ENCODE data around the gene ACOT9. TPM values are rescaled to one million over a fixed set of nuclear protein-coding genes. Genes with fewer than 3 reads are reported as not detected.

ACOT9 gene
- total and polyA plus RNA-seq, 2 experiments from 2014 or later = 28.5 to 34.3 TPM

DNA sequence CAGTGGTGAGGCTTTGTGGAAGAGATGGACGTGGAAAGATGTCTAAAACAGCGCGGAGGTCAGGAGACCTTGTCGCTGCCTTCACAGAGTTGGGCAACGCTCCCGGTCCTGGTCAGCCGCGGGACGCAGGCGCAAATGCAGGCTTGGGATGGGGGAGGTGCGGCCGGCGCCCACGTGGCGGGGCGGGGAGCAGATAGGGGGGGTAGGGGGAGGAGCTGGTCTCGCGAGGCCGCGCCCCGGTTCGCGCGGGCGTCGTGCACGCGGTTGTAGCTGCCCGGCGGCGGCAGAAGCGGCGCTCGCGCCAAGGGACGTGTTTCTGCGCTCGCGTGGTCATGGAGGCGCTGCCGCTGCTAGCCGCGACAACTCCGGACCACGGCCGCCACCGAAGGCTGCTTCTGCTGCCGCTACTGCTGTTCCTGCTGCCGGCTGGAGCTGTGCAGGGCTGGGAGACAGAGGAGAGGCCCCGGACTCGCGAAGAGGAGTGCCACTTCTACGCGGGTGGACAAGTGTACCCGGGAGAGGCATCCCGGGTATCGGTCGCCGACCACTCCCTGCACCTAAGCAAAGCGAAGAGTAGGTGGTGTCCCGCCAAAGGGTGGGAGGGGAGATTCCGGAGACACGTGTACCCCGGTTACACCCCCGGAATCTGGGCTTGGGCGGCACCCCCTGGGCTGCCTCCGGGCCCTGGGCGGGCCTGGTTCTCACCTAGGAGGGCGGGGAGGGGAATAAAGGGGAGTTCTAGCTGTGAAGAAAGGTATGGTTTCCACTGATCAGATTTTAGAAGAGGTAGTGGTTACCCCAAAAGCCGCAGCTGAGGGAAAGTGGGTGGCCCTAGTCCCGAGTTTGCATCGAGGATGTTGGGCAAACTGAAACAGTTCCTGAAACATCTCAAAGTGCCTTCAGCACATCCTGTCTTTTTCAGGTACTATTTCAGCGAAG, 75.6 kb downstream of the ACOT9 start, which contains the start of gene PRDX4 (continued):
- no peak for TF ChIP-seq JUNB (IDR thresholded peaks at IDR 0.05; ENCODE audit: unreplicated experiment)

DNA sequence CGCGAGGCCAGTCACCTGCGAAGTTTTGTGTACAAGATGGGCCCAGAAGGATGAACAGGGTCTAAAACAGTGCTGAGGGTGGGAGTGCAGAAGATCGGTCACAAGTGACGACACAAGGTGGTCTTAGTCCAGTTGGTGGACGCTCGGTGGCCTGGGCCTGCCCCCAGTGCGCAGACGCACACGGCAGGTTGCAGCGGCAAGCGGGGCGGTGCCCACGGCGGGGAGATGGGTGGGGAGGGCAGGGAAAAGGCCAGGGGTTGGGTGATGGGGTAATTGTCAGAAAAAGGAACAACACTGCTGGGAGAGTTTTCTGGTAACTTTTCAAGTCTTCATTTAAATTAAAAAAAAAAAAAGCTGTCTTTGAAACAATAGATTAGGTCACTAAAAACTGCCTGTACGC, 76.8 kb downstream of the ACOT9 start:
- Histone ChIP-seq H3F3A (replicated peaks; ENCODE audit: low read depth) (no peaks in the 10 kb centered on the region), H3K27me3 (ENCODE audit: insufficient read depth) (no peaks in the 10 kb centered on the region), H3K4me2 (no peak overlapping the region), H3K4me3 (no peak overlapping the region), H3K79me2 (replicated peaks; ENCODE audit: insufficient read depth) (peaks cover 21% of the 10 kb centered on the region), H3K4me1 (ENCODE audit: insufficient read depth) (peaks cover 6% of the 10 kb centered on the region), H4K20me1 (replicated peaks; ENCODE audit: insufficient read depth) (no peaks in the 10 kb centered on the region), H3K36me3 (ENCODE audit: insufficient read depth) (no peaks in the 10 kb centered on the region), H2AFZ (no peak overlapping the region), H3K27ac (ENCODE audit: low read depth) (no peak overlapping the region), H3K9me2 (ENCODE audit: insufficient read depth) (0 out of 2 replicates have a peak, but pooled peaks cover 5% of the 10 kb centered on the region)
- H3K4me3 Mint-ChIP-seq = 0 out of 3 replicates have a peak overlapping the region, but pooled peaks have one; percentile 78
- no peaks in the 10 kb centered on the region for H3K27me3 Mint-ChIP-seq (ENCODE audit: insufficient read depth, low read depth, poor library complexity)
- ATAC-seq (no peak), DNase-seq (ENCODE audit: low spot score) (no peak)
- peaks cover 15% of the 10 kb centered on the region for H3K4me1 Mint-ChIP-seq
- H3K27ac Mint-ChIP-seq = no peak overlapping the region
- H3K9me3 Mint-ChIP-seq = no peaks in the 10 kb centered on the region
- H3K36me3 Mint-ChIP-seq (ENCODE audit: low read depth) = no peaks in the 10 kb centered on the region; the same call in 2 of the 3 replicates
- no peak for TF ChIP-seq STAT1 (IDR thresholded peaks at IDR 0.05; ENCODE audit: unreplicated experiment)
- TF ChIP-seq CREB1 (CRISPR knock-in tag; IDR thresholded peaks at IDR 0.05; ENCODE audit: low read depth) = no peak
- TF ChIP-seq, protein P1, sequence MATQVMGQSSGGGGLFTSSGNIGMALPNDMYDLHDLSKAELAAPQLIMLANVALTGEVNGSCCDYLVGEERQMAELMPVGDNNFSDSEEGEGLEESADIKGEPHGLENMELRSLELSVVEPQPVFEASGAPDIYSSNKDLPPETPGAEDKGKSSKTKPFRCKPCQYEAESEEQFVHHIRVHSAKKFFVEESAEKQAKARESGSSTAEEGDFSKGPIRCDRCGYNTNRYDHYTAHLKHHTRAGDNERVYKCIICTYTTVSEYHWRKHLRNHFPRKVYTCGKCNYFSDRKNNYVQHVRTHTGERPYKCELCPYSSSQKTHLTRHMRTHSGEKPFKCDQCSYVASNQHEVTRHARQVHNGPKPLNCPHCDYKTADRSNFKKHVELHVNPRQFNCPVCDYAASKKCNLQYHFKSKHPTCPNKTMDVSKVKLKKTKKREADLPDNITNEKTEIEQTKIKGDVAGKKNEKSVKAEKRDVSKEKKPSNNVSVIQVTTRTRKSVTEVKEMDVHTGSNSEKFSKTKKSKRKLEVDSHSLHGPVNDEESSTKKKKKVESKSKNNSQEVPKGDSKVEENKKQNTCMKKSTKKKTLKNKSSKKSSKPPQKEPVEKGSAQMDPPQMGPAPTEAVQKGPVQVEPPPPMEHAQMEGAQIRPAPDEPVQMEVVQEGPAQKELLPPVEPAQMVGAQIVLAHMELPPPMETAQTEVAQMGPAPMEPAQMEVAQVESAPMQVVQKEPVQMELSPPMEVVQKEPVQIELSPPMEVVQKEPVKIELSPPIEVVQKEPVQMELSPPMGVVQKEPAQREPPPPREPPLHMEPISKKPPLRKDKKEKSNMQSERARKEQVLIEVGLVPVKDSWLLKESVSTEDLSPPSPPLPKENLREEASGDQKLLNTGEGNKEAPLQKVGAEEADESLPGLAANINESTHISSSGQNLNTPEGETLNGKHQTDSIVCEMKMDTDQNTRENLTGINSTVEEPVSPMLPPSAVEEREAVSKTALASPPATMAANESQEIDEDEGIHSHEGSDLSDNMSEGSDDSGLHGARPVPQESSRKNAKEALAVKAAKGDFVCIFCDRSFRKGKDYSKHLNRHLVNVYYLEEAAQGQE (IDR thresholded peaks at IDR 0.05; ENCODE audit: unreplicated experiment) = no peak
- TF ChIP-seq, protein P2, sequence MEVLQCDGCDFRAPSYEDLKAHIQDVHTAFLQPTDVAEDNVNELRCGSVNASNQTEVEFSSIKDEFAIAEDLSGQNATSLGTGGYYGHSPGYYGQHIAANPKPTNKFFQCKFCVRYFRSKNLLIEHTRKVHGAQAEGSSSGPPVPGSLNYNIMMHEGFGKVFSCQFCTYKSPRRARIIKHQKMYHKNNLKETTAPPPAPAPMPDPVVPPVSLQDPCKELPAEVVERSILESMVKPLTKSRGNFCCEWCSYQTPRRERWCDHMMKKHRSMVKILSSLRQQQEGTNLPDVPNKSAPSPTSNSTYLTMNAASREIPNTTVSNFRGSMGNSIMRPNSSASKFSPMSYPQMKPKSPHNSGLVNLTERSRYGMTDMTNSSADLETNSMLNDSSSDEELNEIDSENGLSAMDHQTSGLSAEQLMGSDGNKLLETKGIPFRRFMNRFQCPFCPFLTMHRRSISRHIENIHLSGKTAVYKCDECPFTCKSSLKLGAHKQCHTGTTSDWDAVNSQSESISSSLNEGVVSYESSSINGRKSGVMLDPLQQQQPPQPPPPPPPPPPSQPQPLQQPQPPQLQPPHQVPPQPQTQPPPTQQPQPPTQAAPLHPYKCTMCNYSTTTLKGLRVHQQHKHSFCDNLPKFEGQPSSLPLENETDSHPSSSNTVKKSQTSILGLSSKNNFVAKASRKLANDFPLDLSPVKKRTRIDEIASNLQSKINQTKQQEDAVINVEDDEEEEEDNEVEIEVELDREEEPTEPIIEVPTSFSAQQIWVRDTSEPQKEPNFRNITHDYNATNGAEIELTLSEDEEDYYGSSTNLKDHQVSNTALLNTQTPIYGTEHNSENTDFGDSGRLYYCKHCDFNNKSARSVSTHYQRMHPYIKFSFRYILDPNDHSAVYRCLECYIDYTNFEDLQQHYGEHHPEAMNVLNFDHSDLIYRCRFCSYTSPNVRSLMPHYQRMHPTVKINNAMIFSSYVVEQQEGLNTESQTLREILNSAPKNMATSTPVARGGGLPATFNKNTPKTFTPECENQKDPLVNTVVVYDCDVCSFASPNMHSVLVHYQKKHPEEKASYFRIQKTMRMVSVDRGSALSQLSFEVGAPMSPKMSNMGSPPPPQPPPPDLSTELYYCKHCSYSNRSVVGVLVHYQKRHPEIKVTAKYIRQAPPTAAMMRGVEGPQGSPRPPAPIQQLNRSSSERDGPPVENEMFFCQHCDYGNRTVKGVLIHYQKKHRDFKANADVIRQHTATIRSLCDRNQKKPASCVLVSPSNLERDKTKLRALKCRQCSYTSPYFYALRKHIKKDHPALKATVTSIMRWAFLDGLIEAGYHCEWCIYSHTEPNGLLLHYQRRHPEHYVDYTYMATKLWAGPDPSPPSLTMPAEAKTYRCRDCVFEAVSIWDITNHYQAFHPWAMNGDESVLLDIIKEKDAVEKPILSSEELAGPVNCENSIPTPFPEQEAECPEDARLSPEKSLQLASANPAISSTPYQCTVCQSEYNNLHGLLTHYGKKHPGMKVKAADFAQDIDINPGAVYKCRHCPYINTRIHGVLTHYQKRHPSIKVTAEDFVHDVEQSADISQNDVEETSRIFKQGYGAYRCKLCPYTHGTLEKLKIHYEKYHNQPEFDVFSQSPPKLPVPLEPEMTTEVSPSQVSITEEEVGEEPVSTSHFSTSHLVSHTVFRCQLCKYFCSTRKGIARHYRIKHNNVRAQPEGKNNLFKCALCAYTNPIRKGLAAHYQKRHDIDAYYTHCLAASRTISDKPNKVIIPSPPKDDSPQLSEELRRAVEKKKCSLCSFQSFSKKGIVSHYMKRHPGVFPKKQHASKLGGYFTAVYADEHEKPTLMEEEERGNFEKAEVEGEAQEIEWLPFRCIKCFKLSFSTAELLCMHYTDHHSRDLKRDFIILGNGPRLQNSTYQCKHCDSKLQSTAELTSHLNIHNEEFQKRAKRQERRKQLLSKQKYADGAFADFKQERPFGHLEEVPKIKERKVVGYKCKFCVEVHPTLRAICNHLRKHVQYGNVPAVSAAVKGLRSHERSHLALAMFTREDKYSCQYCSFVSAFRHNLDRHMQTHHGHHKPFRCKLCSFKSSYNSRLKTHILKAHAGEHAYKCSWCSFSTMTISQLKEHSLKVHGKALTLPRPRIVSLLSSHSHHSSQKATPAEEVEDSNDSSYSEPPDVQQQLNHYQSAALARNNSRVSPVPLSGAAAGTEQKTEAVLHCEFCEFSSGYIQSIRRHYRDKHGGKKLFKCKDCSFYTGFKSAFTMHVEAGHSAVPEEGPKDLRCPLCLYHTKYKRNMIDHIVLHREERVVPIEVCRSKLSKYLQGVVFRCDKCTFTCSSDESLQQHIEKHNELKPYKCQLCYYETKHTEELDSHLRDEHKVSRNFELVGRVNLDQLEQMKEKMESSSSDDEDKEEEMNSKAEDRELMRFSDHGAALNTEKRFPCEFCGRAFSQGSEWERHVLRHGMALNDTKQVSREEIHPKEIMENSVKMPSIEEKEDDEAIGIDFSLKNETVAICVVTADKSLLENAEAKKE (CRISPR knock-in tag; IDR thresholded peaks at IDR 0.05) = no peak
- no peak for TF ChIP-seq ZNF114 (CRISPR knock-in tag; IDR thresholded peaks at IDR 0.05)
- no peak for TF ChIP-seq JUNB (IDR thresholded peaks at IDR 0.05; ENCODE audit: unreplicated experiment)
- TF ChIP-seq, protein P3, sequence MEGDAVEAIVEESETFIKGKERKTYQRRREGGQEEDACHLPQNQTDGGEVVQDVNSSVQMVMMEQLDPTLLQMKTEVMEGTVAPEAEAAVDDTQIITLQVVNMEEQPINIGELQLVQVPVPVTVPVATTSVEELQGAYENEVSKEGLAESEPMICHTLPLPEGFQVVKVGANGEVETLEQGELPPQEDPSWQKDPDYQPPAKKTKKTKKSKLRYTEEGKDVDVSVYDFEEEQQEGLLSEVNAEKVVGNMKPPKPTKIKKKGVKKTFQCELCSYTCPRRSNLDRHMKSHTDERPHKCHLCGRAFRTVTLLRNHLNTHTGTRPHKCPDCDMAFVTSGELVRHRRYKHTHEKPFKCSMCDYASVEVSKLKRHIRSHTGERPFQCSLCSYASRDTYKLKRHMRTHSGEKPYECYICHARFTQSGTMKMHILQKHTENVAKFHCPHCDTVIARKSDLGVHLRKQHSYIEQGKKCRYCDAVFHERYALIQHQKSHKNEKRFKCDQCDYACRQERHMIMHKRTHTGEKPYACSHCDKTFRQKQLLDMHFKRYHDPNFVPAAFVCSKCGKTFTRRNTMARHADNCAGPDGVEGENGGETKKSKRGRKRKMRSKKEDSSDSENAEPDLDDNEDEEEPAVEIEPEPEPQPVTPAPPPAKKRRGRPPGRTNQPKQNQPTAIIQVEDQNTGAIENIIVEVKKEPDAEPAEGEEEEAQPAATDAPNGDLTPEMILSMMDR (conservative IDR thresholded peaks at IDR 0.05; ENCODE audit: low read depth in 2 of 2) = no peak
- TF ChIP-seq, protein P4, sequence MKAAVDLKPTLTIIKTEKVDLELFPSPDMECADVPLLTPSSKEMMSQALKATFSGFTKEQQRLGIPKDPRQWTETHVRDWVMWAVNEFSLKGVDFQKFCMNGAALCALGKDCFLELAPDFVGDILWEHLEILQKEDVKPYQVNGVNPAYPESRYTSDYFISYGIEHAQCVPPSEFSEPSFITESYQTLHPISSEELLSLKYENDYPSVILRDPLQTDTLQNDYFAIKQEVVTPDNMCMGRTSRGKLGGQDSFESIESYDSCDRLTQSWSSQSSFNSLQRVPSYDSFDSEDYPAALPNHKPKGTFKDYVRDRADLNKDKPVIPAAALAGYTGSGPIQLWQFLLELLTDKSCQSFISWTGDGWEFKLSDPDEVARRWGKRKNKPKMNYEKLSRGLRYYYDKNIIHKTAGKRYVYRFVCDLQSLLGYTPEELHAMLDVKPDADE (IDR thresholded peaks at IDR 0.05) = no peak
- TF ChIP-seq ZNF331 (CRISPR knock-in tag; IDR thresholded peaks at IDR 0.05; ENCODE audit: low read depth) = no peak
- no peak for TF ChIP-seq EZH2phosphoT487 (IDR thresholded peaks at IDR 0.05; ENCODE audit: unreplicated experiment)
- no peak for TF ChIP-seq POLR2AphosphoS5 (IDR thresholded peaks at IDR 0.05; ENCODE audit: low read depth)
